ENCODE data around the gene SPOCK3.
"Not testable (repeated sequence)": the region's sequence is repeated elsewhere in the genome, so short reads cannot be mapped to it uniquely, and the experiment has no call there.

Gene SPOCK3

DNA sequence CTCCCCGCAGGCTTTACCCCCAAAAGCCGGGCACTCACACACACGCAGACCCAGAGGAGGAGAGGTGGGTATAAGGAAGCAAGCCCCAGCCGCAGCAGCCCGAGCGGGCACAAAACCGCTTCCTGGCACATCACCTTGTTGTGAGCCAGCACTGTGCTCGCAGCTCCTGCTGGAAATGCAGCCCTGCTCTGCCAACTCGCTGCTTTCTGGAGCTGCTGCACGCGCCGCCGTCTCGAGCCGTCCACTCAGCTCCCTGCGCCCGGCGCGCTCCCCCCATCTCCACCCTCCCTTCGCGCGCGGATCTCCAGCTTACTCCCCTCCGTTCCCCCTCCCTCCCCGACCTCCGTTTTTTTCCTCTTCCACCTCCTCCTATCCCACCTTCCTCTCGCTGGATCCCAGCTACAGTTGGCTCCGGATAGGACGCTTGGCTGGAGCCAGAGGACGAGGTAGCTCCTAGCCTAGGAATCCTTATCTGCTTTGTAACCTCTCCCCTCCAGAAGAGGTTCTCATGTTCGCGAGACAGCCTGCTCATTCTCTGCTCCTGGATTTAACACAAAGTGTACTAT lies at the start of gene SPOCK3:
SPOCK3 (minus strand) TSS at position 179 of the 566 bp plus-strand sequence.
- no peak for DNase-seq

DNA sequence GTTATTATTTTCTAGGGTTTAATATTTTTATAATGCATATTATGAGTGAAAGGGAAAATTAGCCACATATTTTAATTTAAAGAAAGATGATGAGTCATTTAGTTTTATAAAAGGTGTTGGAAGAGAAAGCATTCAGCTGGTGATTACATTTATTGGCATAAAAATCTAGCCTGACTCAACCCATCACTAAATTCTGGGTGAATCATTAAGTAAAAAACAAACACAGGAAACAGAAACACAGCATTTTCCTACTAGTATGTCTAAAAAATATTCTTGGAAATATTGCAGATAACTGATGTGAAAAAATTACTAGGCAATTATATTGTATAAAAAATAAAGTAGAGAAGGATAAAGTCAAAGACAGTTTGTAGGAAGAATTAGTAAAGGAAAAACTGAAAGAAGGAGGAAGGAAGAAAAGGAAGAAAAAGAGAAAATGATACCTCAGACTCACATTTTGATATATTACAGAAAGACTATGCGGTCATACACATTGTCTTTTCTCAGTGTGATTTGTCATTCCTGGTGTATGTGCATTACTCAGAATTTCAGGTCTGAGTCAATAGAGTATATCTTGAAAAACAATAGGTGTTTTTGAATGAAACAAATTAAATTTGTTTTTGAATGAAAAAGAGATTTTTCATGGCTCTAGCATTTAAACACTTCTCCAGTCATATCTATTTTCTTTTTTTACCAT lies 48.0 kb upstream of the SPOCK3 start:
- no peak for DNase-seq

DNA sequence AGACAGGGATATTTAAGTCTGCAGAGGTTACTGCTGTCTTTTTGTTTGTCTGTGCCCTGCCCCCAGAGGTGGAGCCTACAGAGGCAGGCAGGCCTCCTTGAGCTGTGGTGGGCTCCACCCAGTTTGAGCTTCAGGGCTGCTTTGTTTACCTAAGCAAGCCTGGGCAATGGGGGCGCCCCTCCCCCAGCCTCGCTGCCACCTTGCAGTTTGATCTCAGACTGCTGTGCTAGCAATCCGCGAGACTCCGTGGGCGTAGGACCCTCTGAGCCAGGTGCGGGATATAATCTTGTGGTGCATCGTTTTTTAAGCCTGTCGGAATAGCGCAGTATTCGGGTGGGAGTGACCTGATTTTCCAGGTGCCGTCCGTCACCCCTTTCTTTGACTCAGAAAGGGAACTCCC lies 47.3 kb upstream of the SPOCK3 start:
- not testable (repeated sequence) for DNase-seq

DNA sequence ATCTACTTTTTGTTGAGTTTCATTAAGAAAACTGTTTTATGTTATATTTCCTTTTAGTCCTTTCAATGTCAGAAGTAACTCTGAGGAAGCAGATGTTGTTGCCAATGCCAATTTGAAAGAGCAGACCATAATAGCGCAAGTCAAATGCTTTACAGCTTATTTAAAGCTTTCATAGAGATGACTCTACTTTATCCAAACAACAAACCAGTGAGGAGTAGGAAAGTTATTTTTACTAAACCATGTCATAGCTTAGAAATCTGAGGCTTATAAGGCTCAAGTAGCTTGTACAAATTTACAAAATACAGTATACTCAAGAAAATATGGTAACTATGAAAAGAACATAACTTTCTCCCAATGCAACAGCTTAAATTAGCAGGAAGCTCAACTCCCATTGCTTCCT lies 40.1 kb upstream of the SPOCK3 start:
- no peak for DNase-seq

DNA sequence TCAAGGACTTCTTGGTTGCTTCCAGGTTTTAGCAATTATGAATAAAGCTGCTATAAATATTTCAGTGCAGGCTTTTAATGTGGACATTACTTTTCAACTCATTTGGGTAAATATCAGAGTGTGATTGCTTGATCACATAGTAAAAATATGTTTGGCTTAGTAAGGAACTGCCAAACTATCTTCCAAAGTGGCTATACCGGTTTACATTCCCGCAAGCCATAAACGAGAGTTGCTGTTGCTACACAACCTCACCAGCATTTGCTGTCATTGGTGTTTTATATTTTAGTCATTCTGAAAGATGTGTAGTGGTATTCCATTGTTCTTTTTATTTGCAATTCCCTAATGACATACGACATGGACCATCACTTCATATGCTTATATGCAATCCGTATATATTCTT lies 30.9 kb upstream of the SPOCK3 start:
- DNase-seq, result no peak

DNA sequence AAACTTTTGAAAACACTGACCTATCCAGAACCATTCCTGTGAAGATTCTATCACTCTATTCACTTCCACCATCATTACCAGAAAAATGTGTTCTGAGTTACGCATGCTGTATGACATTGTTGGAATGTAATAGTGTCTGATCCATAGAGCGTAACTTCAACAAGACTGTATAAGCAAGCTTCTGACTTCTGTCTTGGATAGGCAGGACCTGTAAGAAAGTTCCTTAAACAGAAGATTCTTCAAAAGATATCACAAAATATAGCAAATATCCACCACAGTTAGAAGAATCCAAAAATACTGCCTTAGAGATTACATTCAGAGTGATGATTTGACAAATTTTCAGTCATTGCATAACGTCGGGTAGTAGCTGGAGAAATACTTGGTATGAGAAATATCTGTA lies 14.0 kb upstream of the SPOCK3 start:
- no peak for DNase-seq

DNA sequence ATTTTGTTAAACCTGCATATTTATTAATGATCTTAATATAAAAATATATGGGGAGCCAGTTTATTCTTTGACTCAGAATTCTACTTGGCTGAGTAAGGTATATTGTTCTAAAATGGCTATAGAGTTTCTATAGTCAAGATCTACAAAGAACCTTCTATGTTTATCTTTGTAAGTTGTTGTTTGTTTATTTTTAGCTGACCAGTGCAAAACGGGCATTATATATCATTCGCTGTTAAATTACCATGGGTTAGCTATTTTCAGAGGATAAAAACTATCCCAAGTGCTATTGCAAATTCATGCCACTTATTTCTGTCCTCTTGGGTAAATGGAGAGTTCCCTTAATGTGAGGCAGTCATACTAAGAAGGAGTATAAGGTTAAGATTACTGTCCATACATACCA lies 5.3 kb upstream of the SPOCK3 start:
- DNase-seq, result no peak

DNA sequence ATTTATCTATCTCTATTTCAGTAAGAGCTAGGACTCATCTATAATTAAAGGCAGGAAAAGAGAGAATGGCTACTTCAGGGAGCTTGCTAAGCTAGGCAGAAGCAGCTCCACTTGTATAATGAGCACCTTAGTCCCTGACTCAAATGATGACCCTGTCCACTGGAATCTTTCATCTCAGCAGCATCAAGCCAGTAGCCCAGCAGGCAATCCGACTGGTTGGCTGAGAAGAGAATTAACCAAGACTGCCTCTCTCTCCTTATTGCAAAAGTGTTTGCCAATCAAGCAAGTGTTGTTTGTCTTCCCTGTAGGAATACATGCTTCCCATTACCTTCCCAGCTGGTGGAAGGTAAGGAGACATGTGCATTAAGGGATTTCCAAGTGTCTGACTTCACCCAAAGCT lies 3.9 kb upstream of the SPOCK3 start:
- no peak for DNase-seq

DNA sequence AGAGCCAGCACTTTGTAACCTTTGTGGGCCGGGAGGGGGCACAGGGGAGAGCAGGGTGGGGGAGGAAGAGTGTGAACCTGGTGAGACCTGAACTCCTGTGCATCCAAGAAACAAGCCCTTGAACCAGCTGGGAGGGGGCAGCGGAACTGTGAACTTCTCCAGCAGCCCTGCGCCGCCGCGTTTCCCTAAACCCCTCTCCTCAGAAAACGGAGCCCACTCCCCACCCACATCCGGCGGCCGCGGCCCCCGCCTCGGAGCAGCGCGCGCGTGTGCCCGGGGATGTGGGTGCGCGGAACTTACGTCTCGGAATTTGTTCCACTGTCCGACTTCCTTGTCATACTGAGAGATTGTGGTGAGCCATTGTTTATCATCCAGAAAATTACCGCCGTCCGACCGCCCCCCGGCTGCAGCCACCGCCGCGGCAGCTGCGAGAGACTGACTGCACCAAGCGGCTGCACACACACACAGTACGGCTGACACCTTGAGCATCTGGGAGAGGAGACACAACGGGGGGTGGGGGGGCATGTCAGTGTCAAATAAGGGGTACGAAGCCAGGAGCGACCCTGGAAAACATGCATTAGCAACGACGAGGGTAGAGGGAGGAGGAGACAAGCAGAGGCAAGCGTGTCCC lies 494 bp downstream of the SPOCK3 start:
- DNase-seq, result no peak

DNA sequence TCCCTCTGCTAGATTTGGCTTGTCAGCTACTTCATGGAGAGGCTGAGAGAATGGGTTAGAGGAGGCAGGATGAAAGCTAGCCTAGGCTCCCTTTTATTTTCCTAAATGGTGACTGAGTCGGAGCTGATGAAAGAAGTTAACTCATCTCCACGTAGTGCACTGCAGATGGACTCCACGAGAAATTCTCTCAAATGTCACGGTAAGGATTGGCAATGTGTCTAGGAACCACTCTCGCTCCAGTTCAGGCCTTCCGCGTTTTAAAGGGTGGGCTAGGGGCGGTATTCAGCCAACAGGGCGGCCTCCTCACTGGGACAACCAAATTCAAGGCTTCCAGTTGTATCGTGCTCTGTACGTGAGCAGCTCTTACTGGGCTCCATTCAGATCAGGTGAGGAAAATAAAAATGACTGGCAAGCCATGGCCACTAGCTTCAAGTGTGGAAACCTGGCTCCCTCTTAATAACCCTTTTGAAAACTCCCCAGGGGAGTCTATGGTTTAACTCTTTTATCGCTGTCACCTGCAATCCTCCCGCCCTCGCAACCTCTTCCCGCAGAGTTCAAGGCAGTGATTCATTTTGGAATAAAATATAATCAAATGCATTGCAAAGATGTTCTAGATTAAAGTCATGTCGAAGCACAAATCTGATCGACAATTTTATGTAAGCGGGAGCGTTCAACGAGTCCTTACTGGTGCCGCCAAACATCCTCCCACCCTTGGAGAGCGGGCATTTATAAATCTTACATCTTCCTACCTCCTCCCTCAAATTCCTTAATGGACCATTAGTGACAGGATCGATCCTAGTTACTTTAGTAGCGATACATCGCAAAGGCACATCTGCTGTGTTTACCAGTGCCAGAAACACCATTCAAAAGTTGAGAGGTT lies 1.2 kb downstream of the SPOCK3 start:
- no peak for DNase-seq

DNA sequence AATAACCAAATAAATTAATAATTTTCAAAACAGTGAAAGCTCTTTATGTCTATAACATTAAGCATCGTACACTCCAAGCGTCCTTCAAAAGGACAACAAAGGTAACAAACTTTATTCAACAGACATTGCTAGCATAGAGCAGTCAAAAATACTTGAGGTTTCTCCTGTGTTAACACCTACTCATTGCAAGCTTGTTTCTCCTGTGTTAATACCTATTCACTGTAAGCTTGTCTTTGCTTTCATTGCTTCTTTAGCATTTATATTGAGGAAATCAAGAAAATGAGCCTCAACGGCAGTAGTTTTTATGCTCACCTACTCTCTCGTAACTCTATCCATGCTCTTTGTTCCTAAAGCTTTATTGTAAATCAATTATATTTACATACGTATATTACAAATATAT lies 3.5 kb downstream of the SPOCK3 start:
- no peak for DNase-seq

DNA sequence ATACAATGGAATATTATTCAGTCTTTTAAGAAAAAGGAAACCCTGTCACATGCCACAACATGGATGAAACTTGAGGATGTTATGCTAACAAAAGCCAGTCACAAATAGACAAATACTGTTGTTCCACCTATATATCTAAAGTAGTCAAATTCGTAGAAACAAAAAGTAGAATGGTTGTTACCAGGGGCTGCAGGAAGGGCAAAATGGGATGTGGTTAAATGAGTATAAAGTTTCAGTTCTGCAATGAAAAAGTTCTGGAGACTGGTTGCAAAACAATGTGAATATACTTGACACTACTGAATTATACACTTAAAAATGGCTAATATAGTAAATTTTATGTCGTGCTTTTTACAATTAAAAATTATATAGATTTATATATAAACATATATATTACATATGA lies 12.2 kb downstream of the SPOCK3 start:
- no peak for DNase-seq

DNA sequence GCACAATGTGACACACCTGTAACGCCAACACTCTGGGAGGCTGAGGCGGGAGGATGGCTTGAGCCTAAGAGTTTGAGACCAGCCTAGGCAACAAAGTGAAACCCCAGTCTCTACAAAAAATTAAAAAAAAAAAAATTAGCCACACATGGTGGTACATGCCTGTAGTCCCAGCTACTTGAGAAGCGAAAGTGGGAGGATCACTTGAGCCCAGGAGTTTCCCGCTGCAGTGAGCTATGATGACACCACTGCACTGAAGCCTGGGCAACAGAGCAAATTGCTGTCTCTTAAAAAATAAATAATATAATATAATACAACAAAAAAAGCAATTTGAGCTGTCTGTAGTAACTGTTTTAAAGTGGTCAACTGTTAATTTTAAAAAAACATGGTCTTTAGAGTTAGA lies 13.2 kb downstream of the SPOCK3 start:
- no peak for DNase-seq

DNA sequence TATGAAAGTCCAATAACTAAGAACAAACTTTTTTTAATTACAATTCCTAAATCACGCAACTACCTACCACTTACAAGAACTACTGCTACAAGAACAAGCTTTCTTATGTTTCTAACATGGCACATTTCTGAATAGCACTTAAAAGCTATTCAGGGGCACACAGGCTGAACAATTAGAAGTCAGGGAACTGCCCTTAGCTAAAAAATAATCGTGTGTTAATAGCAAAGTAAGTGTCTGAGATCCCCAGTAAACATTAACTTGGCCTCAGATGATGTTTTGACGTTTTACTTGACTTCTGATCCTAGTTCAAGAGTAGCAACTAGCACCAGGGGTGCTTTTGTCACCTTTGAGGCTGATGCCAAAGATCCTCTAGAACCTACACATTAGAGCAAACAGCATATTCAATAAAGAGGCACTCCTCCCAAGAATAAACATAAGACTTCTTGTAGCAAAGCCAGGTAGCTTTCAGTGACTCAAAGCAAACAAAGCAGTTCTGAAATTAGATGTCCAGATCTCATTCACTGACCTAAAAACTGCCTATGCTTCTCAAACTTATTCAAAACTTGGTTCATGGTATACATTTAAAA lies 16.2 kb downstream of the SPOCK3 start:
- no peak for DNase-seq

DNA sequence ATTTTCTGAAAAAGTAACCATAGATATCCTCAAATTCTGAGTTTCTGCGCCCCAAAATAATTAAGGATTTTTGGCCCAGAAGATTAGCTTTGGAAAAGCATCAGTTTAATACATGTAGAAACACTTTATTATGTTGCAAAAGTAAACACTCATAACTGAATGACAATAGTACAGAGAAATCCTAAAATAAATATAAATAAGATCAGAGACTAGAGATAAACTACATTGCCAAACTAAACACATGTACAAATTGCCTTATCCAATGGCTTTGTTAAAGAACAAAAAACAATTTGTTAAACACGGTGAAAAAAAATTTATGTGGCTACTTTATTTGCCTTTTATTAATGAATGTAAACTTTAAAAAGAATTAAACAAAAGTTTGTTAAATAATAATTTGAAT lies 17.5 kb downstream of the SPOCK3 start:
- DNase-seq, result no peak

DNA sequence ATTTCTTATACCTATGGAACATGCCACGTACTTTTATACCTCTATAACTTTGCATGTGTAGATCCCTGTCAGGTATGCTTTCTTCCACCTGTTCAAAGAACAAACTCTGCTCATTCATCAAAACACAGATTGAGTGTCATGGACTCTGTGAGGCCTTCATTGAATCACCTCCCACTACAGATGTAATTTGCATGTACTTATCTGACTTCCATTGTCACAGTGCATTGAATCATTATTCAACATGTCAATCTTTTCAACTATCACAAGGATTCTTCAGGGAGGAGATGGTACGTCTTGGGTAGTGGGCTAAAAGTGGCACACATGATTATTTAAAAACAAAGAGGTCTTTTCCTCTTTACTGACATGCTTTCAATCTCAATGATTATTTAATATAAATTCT lies 24.1 kb downstream of the SPOCK3 start:
- DNase-seq, result no peak

DNA sequence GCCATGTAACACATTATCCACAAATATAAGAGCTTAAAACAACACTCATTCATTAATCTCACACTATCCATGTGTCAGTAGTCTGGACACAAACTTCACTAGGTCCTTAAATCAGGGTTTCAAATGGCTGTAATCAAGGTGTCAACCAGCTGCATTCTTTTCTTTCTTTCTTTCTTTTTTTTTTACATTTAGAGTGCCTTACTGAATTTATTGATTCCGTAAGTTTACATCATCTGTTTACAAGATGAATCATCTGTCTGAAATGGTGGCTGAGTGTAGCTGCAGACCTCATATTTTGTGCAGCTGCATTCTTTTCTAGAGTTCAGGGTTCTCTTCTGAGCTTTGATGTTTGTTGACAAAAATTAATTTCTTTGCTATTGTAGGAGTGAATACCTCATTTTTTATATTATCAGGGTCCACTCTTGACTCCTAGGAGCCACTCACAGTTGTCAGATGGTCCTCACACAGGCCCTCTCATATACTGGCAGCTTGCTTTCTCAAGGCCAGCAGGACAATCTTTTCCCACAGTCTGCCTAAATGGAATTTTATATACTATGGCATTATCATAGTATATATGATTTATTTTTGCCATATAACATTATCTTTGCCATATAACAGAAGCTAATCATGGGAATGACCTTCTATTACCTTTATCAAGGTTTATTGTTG lies 37.8 kb downstream of the SPOCK3 start:
- no peak for DNase-seq

DNA sequence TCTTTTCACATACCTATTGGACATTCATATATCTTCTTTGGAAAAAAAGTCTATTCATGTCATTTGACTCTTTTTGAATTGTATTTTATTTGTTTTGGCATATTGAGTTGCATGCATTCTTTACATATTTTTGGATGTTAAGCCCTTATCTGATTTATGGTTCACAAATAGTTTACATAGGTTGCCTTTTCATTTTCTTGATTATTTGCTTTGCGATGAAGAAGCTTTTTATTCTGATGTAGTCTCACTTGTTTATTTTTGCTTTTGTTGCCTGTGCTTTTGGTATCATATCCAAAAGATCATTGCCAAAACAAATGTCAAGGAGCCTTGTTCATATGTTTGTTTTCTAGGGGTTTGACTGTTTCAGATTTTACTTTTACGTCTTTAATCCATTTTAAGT lies 43.9 kb downstream of the SPOCK3 start:
- DNase-seq, result no peak

DNA sequence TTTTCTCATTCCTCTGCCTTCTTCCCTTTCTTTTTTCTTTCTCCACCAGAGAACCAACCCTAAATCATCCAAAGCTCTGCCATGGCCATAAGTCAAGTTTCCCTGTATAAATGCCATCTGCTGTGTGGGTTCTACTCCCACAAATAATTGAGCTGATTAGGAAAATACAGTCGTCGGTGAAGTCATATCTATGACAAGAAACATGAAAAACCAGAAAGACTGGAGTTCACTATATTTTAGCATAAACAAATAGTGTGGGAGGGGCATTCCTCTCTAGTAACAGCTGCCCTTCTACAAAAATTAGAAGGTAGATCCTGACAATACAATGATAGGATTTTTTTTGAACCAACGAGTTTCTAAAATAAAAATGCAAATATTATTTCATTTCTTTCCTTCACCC lies 48.8 kb downstream of the SPOCK3 start:
- DNase-seq, result no peak

DNA sequence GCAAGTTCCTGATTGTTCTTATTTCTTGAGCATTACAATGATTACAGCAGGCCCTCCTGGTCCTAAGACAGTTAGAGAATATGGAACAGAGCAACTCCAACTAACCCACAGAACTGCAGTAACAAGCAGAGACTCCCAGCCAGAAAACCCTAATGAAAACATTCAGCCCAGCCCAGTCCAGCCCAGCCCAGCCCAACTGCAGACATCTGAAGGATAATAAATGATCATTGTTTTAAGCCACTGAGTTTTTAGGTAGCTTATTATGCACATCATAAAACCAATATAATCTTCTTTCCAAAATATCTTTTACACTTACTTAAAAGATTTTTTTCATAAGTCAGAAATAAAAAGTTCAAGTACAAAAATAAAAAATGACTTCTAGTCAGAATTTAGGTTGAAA lies 51.3 kb downstream of the SPOCK3 start:
- no peak for DNase-seq

DNA sequence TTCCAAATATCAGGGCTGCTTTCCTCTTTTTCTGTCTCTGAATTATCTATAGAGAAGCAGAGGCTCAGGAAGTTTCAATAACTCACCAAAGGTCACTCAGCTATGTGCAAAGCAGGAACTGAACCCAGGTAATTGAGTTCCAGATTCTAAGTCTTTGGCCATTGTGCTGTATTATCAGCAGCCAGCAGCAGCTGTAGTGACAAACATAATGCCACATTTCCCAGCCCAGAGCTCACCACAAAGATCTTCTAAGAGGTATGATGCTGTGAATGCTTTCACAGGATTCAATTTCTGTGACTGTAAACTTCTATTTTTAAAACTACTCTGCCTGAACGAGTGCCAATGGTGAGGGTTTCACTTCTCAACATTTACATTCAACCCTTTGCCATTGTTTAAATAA lies 56.4 kb downstream of the SPOCK3 start:
- no peak for DNase-seq

DNA sequence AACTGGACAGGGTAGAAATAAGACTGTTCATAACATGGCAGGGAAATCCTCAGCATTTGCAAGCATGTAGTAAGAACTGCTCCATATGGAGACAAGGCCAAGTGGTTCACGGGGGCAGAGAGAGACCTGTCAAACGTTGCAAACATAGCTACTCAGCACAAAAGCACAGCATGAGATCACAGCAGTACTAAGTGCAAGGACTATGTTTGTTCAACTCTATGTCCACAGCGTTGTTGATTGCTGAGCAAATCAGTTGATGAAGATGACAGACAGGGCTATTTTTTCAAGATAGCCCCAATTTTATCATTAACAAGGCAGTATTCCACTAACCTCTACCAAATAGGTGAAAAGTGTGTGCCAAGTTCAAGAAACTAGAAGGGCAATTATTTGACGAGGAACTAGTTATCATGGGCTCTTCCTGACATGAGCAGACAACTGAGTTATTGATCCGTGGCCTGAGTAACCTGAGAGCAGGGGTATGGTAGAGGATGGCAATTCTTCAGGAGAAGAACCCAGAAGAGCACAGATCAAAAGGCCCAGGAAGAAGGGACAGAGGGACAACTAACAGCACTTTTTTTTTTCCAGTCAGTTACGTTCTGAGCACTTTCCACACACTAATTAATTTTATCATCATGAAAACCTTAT lies 57.4 kb downstream of the SPOCK3 start:
- DNase-seq, result no peak
